Activated CD8-positive, alpha-beta memory T cell treated with anti-CD3 and anti-CD28 coated beads for 36 hours (primary cell): ENCODE results near the gene DKK3. TPM values are rescaled to one million over a fixed set of nuclear protein-coding genes. Genes with fewer than 3 reads are reported as not detected.

ENCODE experiments used
- CTCF ChIA-PET: fragments of 350-600 bp; sonication (Branson Sonifier 250); formaldehyde crosslinking; loops from one replicate; lab custom pipeline; 2021; ENCODE audit warnings: antibody characterized with exemption; lab: Charles Lee
- POLR2A ChIA-PET: fragments of 350-600 bp; sonication (Branson Sonifier 250); formaldehyde crosslinking; loops from one replicate; lab custom pipeline; 2021; ENCODE audit warnings: antibody characterized with exemption; lab: Charles Lee
- total RNA-seq, 2 experiments: library from RNA; stranded (reverse); gene quantifications; one replicate each; pipeline ENCODE4 v1.2.3, GENCODE V29; 2021

The DKK3 gene
- total RNA-seq, result under 1 TPM; 0.17 to 0.23 TPM

- CTCF ChIA-PET, result interaction anchor here (1.4 kb wide), 1 partner anchor 41 kb away, joined by 3 read pairs; no protein-coding TSS in a partner anchor
- POLR2A ChIA-PET, result no interaction called here
Measured at GRCh38 chr11:12007769-12008737, at the start of gene DKK3. Gene DKK3, minus strand, starts transcription at chr11:12008626. Its CDS starts 44 bp downstream, at chr11:12008582.

- CTCF ChIA-PET, result no interaction called here
- POLR2A ChIA-PET, result no interaction called here
Measured at GRCh38 chr11:12057299-12057980, 49.0 kb upstream of the DKK3 start.

- ChIA-PET POLR2A (no interaction called here), CTCF (interaction anchor here (0.8 to 6.5 kb wide), 3 partner anchors 8 to 225 kb away, joined by 4 to 41 read pairs (median 5); no protein-coding TSS in a partner anchor)
Measured at GRCh38 chr11:12056119-12056518, 47.7 kb upstream of the DKK3 start.

GRCh38 chr11:12053606-12054361 is 45.4 kb upstream of the DKK3 start:
- ChIA-PET POLR2A (no interaction called here), CTCF (interaction anchor here (1.1 to 6.5 kb wide), 5 partner anchors 8 to 227 kb away, joined by 3 to 41 read pairs (median 5); no protein-coding TSS in a partner anchor)

- CTCF ChIA-PET, result interaction anchor here (1.0 to 6.5 kb wide), 7 partner anchors 7 to 231 kb away, joined by 3 to 41 read pairs (median 4); no protein-coding TSS in a partner anchor
- POLR2A ChIA-PET, result no interaction called here
Measured at GRCh38 chr11:12052676-12053605, 44.5 kb upstream of the DKK3 start.

- POLR2A ChIA-PET, result no interaction called here
- CTCF ChIA-PET, result interaction anchor here (0.8 to 6.5 kb wide), 6 partner anchors 182 to 238 kb away, joined by 3 to 41 read pairs (median 4); no protein-coding TSS in a partner anchor
Measured at GRCh38 chr11:12051287-12051662, 42.8 kb upstream of the DKK3 start.

GRCh38 chr11:12050470-12051286 is 42.3 kb upstream of the DKK3 start:
- CTCF ChIA-PET, result interaction anchor here (0.8 to 6.5 kb wide), 6 partner anchors 182 to 239 kb away, joined by 3 to 41 read pairs (median 4); no protein-coding TSS in a partner anchor
- POLR2A ChIA-PET, result interaction anchor here (0.5 kb wide), 1 partner anchor 17 kb away, joined by 9 read pairs; no protein-coding TSS in a partner anchor

GRCh38 chr11:12048936-12049790 is 40.7 kb upstream of the DKK3 start:
- ChIA-PET CTCF (interaction anchor here (0.7 to 6.9 kb wide), 6 partner anchors 9 to 239 kb away, joined by 3 to 103 read pairs (median 3); no protein-coding TSS in a partner anchor), POLR2A (no interaction called here)

GRCh38 chr11:12046636-12047236 is 38.3 kb upstream of the DKK3 start:
- ChIA-PET POLR2A (no interaction called here), CTCF (interaction anchor here (1.0 to 6.9 kb wide), 13 partner anchors 13 to 242 kb away, joined by 3 to 103 read pairs (median 5); no protein-coding TSS in a partner anchor)

- CTCF ChIA-PET, result interaction anchor here (0.6 to 6.9 kb wide), 10 partner anchors 8 to 1663 kb away, joined by 3 to 103 read pairs (median 5); no protein-coding TSS in a partner anchor
- POLR2A ChIA-PET, result no interaction called here
Measured at GRCh38 chr11:12045914-12046635, 37.6 kb upstream of the DKK3 start.

- ChIA-PET CTCF (interaction anchor here (0.6 to 6.9 kb wide), 23 partner anchors 8 to 419 kb away, joined by 3 to 103 read pairs (median 4); no protein-coding TSS in a partner anchor), POLR2A (no interaction called here)
Measured at GRCh38 chr11:12044799-12045198, 36.4 kb upstream of the DKK3 start.

GRCh38 chr11:12043959-12044791 is 35.7 kb upstream of the DKK3 start:
- POLR2A ChIA-PET, result no interaction called here
- CTCF ChIA-PET, result interaction anchor here (0.5 to 6.9 kb wide), 26 partner anchors 9 to 419 kb away, joined by 3 to 103 read pairs (median 4); no protein-coding TSS in a partner anchor

GRCh38 chr11:12043221-12043620 is 34.8 kb upstream of the DKK3 start:
- ChIA-PET CTCF (interaction anchor here (1.2 to 6.9 kb wide), 4 partner anchors 97 to 237 kb away, joined by 3 to 103 read pairs (median 4); no protein-coding TSS in a partner anchor), POLR2A (no interaction called here)
